ENCODE data around the gene PLEKHA6.
"Not testable (repeated sequence)": the region's sequence is repeated elsewhere in the genome, so short reads cannot be mapped to it uniquely, and the experiment has no call there.

Gene PLEKHA6

DNA sequence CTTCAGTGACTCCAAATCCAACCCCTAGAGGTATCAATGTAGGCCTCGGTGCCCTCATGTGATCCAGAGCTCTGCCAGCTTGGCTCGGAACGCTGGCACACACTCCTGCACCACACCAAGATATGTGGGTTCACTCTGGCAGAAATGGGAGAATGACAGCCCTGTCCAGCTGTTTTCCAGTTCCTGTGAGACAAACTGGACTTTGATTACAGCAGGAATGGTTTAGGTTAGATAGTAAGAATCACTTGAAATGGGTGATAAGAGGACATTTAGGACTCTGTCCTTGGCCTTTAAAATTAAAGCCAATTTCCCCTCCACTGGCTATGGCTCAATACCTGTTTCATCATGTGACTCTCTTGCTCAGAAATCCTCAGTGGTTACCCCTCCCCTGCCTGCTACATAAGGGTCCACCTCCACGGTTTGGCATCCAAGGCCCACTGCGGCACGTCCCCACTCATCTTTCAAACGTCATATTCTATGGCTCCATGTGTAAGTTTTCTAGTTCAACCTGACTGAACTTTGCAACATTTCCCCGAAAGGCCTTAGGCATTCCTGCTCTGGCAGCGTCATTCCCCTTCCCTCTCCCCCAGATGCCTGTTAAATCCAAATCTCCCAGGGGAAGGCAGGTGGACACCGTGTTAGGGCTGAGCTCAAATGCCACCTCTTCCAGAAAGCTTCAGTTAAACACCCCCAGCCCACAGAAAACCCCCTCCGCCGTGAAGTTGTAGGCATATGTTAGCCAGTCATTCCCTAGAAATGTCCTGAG lies 44.7 kb downstream of the PLEKHA6 start:
- no peak overlapping the region for H3K27ac Mint-ChIP-seq
- intact Hi-C loops (cut with micrococcal nuclease): no loop called here

DNA sequence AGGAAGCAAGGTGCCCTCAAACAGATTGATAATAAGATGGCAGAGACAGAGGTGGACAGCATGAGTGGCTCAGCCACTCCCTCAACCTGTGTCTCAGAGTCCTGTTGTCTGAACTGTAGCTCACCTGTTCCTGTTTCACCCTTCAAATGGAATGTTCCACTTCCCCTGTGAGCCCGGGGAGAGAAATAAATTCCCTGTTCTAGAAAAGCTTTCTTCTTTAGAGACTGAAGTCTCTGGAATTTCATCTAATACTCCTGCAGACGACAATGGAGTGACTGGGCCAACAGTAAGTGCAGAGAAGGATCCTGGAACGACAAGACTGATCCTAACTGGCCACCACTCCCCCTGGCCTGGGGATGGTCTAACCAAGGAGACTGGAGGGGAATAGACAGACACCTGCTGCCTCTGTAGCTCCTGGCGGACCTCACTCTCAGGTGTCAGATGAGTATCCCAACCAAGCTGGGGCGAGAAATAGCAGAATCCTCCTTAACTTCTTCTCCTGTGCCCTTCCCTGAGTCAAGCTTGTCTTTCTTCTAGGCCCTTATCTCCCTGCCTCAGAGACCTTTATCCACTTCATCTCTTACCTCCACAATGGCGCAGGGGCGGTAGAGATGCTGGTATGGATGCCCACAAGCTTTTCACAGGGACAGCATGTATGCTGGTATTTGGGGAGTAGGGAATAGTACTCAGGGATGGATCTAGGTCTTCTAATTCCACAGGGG lies 45.4 kb downstream of the PLEKHA6 start:
- no peak overlapping the region for H3K4me3 Mint-ChIP-seq
- no peaks in the 10 kb centered on the region for H3K4me1 Mint-ChIP-seq (ENCODE audit: low read depth)
- intact Hi-C loops (cut with micrococcal nuclease): no loop called here

More for the DNA sequence above, 44.7 kb downstream of the PLEKHA6 start:
- H3K4me1 Mint-ChIP-seq (ENCODE audit: low read depth): no peaks in the 10 kb centered on the region
- H3K4me3 Mint-ChIP-seq: no peak overlapping the region
- H3K36me3 Mint-ChIP-seq (ENCODE audit: low read depth): no peaks in the 10 kb centered on the region
- H3K9me3 Mint-ChIP-seq: no peaks in the 10 kb centered on the region
- H3K27me3 Mint-ChIP-seq: peaks cover 15% of the 10 kb centered on the region

GRCh38 chr1:204313675-204314074 lies 46.1 kb downstream of the PLEKHA6 start:
- peaks cover 13% of the 10 kb centered on the region for H3K27me3 Mint-ChIP-seq
- intact Hi-C loops (cut with micrococcal nuclease): no loop called here
- H3K9me3 Mint-ChIP-seq: no peaks in the 10 kb centered on the region
- H3K27ac Mint-ChIP-seq: no peak overlapping the region
- H3K4me1 Mint-ChIP-seq (ENCODE audit: low read depth): no peaks in the 10 kb centered on the region
- no peak overlapping the region for H3K4me3 Mint-ChIP-seq
- no peaks in the 10 kb centered on the region for H3K36me3 Mint-ChIP-seq (ENCODE audit: low read depth)

More for the DNA sequence above, 45.4 kb downstream of the PLEKHA6 start:
- Mint-ChIP-seq H3K36me3 (ENCODE audit: low read depth) (no peaks in the 10 kb centered on the region), H3K27ac (no peak overlapping the region), H3K9me3 (no peaks in the 10 kb centered on the region), H3K27me3 (peaks cover 13% of the 10 kb centered on the region)

- H3K4me1 Mint-ChIP-seq (ENCODE audit: low read depth); intact Hi-C loops (cut with micrococcal nuclease); H3K36me3 Mint-ChIP-seq (ENCODE audit: low read depth); H3K27ac Mint-ChIP-seq; H3K9me3 Mint-ChIP-seq; H3K4me3 Mint-ChIP-seq: not testable (repeated sequence)
- H3K27me3 Mint-ChIP-seq: peaks cover 19% of the 10 kb centered on the region
Measured at GRCh38 chr1:204310970-204311369, 48.8 kb downstream of the PLEKHA6 start.

DNA sequence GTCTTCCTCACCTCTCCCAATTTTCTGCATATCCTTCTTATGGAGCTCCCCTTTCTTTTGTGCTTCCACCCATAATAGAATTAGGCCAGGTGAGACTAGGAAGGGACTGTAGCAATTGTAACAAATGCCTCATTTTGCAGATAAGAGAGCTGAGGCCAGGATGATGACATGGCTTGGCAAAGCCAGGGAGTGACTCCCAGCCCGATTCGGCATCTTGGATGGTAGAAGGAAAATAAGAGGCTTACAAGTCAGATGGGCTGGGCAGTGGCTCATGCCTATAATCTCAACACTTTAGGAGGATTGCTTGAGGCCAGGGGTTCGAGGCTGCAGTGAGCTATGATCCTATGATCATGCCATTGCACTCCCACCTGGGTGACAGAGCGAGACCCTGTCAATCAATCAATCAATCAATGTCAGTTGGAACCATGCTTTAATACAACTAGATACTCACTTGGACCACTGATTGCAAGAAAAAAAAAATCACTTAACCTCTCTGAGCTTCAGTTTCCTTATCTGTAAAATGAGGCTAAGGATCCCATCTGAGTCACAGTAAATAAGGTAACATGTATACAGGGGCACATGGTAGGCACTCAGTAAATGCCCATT lies 51.6 kb downstream of the PLEKHA6 start:
- Mint-ChIP-seq H3K27me3 (peaks cover 8% of the 10 kb centered on the region), H3K36me3 (ENCODE audit: low read depth) (no peaks in the 10 kb centered on the region), H3K4me3 (no peak overlapping the region), H3K9me3 (no peaks in the 10 kb centered on the region), H3K27ac (no peak overlapping the region), H3K4me1 (ENCODE audit: low read depth) (peaks cover 5% of the 10 kb centered on the region)
- intact Hi-C loops (cut with micrococcal nuclease): no loop called here

- Mint-ChIP-seq H3K27ac (no peak overlapping the region), H3K4me1 (ENCODE audit: low read depth) (peaks cover 5% of the 10 kb centered on the region), H3K9me3 (no peaks in the 10 kb centered on the region), H3K36me3 (ENCODE audit: low read depth) (no peaks in the 10 kb centered on the region), H3K4me3 (no peak overlapping the region), H3K27me3 (peaks cover 6% of the 10 kb centered on the region)
- intact Hi-C loops (cut with micrococcal nuclease): no loop called here
Measured at GRCh38 chr1:204307334-204307883, 52.3 kb downstream of the PLEKHA6 start.

GRCh38 chr1:204306076-204306475 lies 53.7 kb downstream of the PLEKHA6 start:
- H3K4me3 Mint-ChIP-seq: no peak overlapping the region
- no peaks in the 10 kb centered on the region for H3K9me3 Mint-ChIP-seq
- no peak overlapping the region for H3K27ac Mint-ChIP-seq
- peaks cover 5% of the 10 kb centered on the region for H3K4me1 Mint-ChIP-seq (ENCODE audit: low read depth)
- H3K27me3 Mint-ChIP-seq: peaks cover 9% of the 10 kb centered on the region
- H3K36me3 Mint-ChIP-seq (ENCODE audit: low read depth): no peaks in the 10 kb centered on the region
- intact Hi-C loops (cut with micrococcal nuclease): no loop called here

DNA sequence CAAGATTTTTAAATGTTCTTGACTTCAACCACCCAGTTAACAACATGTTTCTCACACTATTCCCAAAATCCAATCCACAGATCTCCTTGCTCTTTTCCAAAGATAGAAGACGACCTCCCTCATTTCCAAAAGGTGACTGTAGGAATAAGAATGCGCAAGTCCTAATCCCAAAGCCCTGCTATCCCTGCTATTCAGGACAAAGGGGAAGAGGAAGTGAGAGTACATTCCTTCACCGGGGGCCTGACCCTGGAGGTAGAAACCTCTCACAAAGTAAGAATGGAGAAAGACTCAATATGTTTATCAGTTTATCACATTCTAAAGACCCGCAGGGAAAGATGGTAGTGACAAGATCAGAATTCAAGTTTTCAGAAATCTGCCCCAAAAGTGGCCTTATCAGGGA lies 55.7 kb downstream of the PLEKHA6 start:
- Mint-ChIP-seq H3K27me3 (peaks cover 10% of the 10 kb centered on the region), H3K9me3 (no peaks in the 10 kb centered on the region), H3K4me1 (ENCODE audit: low read depth) (peaks cover 5% of the 10 kb centered on the region), H3K36me3 (ENCODE audit: low read depth) (no peaks in the 10 kb centered on the region), H3K4me3 (no peak overlapping the region), H3K27ac (no peak overlapping the region)
- intact Hi-C loops (cut with micrococcal nuclease): no loop called here

GRCh38 chr1:204302769-204303168 lies 57.0 kb downstream of the PLEKHA6 start:
- Mint-ChIP-seq H3K9me3 (no peaks in the 10 kb centered on the region), H3K4me3 (no peak overlapping the region), H3K27ac (no peak overlapping the region), H3K36me3 (ENCODE audit: low read depth) (no peaks in the 10 kb centered on the region), H3K27me3 (peaks cover 10% of the 10 kb centered on the region), H3K4me1 (ENCODE audit: low read depth) (peaks cover 5% of the 10 kb centered on the region)
- intact Hi-C loops (cut with micrococcal nuclease): no loop called here

DNA sequence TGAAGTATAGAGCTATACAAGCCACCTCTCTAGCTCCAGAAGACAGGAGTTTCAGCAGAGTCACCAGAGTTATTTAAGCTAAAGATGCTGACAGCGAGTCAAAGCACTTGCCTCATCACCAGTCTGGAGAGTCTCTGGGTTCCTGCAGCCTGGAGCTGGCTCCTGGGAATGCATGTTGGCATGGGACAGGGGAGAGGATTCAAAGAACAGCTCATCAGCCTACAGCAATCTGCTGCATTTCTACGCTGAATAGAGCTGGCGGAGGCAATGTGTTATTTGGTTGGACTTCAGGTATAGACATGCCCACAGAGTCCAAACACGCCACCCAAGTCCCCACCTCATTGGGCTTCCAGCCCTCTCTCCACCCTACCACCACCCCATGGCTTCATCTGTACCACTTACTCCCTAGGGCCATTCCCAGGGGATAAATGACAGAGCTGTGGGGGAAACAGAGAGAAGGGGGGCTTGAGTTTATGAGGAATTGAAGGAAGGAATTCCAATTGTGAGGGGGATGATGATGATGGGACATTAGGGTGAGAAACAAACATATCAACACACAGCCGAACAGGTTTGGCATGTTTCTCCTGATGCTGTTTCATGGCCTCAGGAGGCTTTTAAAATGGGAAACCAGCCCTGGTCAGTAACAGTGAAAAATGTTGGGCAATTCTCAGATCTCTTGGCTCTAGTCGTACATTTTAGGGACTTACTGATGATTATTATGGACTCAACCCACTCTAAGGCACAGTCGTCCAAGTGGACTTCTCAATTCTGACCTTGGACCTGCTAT lies 58.4 kb downstream of the PLEKHA6 start:
- Mint-ChIP-seq H3K27ac (no peak overlapping the region), H3K27me3 (peaks cover 7% of the 10 kb centered on the region), H3K36me3 (ENCODE audit: low read depth) (no peaks in the 10 kb centered on the region), H3K4me3 (no peak overlapping the region), H3K4me1 (ENCODE audit: low read depth) (peaks cover 12% of the 10 kb centered on the region), H3K9me3 (no peaks in the 10 kb centered on the region)
- intact Hi-C loops (cut with micrococcal nuclease): no loop called here

DNA sequence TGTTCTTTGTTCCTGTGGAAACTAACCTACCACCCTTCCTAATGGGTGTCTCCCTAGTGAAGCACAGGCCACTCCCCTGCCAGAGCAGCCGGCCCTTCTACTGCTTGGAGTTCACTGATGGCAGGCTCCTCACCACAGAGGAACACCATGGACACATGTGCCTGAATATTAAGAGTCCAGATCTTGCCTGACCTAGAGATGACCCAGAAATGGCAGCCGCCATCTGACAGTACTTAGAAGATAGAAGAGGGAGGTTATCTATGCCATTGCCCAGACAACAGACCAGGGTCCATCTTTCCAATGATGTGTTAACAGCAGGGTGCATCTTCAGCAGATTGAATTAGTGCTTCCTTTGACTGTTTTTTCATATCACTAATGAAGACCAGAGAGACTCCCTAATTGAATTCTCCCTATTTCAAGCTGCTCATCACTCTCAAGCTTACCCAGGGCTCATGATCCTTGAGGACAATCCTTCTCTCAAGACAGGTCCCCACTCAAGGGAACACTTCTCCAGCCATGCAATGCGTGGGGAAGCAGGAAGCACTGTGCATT lies 59.8 kb downstream of the PLEKHA6 start:
- peaks cover 12% of the 10 kb centered on the region for H3K27me3 Mint-ChIP-seq
- peaks cover 21% of the 10 kb centered on the region for H3K4me1 Mint-ChIP-seq (ENCODE audit: low read depth)
- H3K36me3 Mint-ChIP-seq (ENCODE audit: low read depth): no peaks in the 10 kb centered on the region
- intact Hi-C loops (cut with micrococcal nuclease): no loop called here
- H3K9me3 Mint-ChIP-seq: no peaks in the 10 kb centered on the region
- no peak overlapping the region for H3K27ac Mint-ChIP-seq
- H3K4me3 Mint-ChIP-seq: no peak overlapping the region

- Mint-ChIP-seq H3K9me3 (no peaks in the 10 kb centered on the region), H3K36me3 (ENCODE audit: low read depth) (no peaks in the 10 kb centered on the region), H3K27ac (no peak overlapping the region), H3K4me3 (no peak overlapping the region), H3K4me1 (ENCODE audit: low read depth) (peaks cover 16% of the 10 kb centered on the region), H3K27me3 (peaks cover 12% of the 10 kb centered on the region)
- intact Hi-C loops (cut with micrococcal nuclease): no loop called here
Measured at GRCh38 chr1:204296431-204296988, 63.2 kb downstream of the PLEKHA6 start.

DNA sequence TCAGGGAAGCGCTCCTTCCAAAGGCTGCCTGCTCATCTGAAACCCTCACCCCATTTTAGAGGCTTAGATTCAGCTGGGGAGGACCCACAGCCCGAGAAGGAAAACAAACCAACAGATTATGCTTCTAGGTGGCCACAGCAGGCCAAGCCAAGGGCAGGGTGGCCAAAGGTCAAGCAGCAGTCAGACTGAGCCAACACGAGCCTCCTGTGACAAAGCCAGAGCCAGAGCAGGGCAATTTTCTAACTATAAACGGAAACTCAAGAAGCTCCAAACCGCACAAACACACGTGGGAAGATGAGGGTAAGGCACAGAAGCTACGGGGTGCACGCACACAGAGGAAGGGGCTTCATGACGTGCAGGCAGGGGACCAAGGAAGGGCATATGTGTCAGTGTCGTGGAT lies 64.1 kb downstream of the PLEKHA6 start:
- Mint-ChIP-seq H3K4me1 (ENCODE audit: low read depth) (peaks cover 16% of the 10 kb centered on the region), H3K9me3 (no peaks in the 10 kb centered on the region), H3K27ac (no peak overlapping the region), H3K27me3 (peaks cover 9% of the 10 kb centered on the region), H3K36me3 (ENCODE audit: low read depth) (no peaks in the 10 kb centered on the region), H3K4me3 (no peak overlapping the region)
- intact Hi-C loops (cut with micrococcal nuclease): no loop called here
